Measurements from ENCODE around the gene IQSEC1. TPM values are rescaled to one million over a fixed set of nuclear protein-coding genes. Genes with fewer than 3 reads are reported as not detected.

Gene IQSEC1
- total RNA-seq, 4 donors from 2014 or later, result 13.7 to 59.4 (median 35.5) TPM

DNA sequence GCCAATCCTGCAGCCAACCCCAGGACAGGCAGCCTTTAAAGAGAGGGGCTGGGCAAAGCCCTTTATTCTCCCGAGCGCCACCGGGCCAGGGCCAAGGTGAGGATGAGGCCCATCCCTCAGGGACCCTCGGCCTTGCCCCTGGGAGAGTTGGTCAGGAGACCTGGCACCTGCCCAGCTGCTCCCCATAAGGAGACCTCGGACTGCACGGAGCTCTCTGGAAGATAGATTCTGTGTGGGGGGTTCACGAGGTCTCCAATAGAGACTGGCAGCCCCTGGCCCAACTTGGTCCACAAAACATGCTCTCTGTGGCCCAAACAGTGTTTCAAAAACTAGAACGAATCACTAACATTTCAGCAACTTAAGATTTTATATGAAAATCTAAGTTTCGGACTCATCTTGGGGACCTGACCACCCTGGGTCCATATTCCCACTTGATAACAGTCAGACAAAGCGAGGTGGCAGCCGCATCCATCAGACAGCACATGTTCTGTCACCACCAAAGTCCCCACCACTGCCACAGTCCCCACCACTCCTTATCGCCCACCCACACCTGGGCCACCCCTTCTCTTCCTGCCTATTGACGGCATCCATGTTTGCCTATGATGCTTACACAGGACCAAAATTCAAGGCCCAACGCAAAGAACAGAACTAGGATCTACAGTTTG lies 117.4 kb downstream of the IQSEC1 start:
- peak overlapping the region in 3 of 4 donors; percentile 23 to 51 (median 49) for H3K27ac ChIP-seq
- no peak for DNase-seq
- H3K36me3 ChIP-seq, result no peaks in the 10 kb centered on the region
- no peak for TF ChIP-seq POLR2A (IDR thresholded peaks at IDR 0.05)
- TF ChIP-seq, protein P1, sequence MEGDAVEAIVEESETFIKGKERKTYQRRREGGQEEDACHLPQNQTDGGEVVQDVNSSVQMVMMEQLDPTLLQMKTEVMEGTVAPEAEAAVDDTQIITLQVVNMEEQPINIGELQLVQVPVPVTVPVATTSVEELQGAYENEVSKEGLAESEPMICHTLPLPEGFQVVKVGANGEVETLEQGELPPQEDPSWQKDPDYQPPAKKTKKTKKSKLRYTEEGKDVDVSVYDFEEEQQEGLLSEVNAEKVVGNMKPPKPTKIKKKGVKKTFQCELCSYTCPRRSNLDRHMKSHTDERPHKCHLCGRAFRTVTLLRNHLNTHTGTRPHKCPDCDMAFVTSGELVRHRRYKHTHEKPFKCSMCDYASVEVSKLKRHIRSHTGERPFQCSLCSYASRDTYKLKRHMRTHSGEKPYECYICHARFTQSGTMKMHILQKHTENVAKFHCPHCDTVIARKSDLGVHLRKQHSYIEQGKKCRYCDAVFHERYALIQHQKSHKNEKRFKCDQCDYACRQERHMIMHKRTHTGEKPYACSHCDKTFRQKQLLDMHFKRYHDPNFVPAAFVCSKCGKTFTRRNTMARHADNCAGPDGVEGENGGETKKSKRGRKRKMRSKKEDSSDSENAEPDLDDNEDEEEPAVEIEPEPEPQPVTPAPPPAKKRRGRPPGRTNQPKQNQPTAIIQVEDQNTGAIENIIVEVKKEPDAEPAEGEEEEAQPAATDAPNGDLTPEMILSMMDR (IDR thresholded peaks at IDR 0.05), result no peak
- H3K4me3 ChIP-seq, result no peak overlapping the region
- no peaks in the 10 kb centered on the region for H3K27me3 ChIP-seq
- peaks cover 0 to 47% (median 16%) of the 10 kb centered on the region in 4 donors for H3K4me1 ChIP-seq
- H3K9me3 ChIP-seq, result no peaks in the 10 kb centered on the region

DNA sequence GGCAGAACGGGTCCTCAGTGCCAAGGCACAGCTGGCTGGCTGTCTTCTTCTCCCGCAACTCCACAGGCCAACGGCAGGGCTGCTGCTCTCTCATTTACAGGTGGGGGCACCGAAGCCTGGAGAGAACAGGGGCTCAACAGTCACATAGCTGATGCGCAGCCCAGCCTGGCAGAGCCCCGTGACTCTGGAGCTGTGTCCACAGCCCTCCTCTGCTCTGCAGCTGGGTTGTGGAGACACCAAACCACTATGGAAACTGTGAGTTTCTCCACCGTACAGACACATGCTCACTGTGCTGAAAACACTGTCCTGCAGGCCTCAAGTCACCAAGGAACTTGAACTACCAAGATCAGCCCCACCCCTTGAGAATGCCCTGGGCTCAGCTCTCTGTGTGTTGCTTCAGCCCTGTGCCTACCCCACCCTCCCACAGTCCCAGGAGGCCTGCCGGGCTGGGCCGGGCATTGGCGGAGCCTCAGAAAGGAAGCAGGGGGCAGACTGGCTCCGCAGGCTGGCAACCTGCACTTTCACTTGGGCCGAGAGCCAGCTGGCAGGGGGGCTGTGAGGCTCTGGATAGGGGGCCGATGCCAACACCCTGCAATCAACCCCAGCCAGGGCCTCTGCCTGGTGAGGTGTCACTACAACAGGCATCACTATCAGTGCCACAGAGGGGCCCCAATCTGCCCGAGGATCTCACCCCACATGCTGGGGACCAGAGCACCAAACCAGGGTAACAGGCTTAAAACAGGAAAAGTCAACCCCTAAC lies 118.2 kb downstream of the IQSEC1 start:
- no peak overlapping the region for H3K4me3 ChIP-seq
- H3K4me1 ChIP-seq, result peaks cover 0 to 40% (median 16%) of the 10 kb centered on the region in 4 donors
- no peaks in the 10 kb centered on the region for H3K27me3 ChIP-seq
- H3K27ac ChIP-seq, result peak overlapping the region in 3 of 4 donors; percentile 23 to 51 (median 49)
- peak; percentile 70 to 88 (median 78) for DNase-seq
- H3K9me3 ChIP-seq, result no peaks in the 10 kb centered on the region
- TF ChIP-seq, protein P1 (IDR thresholded peaks at IDR 0.05), result peak in 2 of 6 experiments; percentile 10 to 37
- no peak for TF ChIP-seq POLR2A (IDR thresholded peaks at IDR 0.05)
- H3K36me3 ChIP-seq, result no peaks in the 10 kb centered on the region

DNA sequence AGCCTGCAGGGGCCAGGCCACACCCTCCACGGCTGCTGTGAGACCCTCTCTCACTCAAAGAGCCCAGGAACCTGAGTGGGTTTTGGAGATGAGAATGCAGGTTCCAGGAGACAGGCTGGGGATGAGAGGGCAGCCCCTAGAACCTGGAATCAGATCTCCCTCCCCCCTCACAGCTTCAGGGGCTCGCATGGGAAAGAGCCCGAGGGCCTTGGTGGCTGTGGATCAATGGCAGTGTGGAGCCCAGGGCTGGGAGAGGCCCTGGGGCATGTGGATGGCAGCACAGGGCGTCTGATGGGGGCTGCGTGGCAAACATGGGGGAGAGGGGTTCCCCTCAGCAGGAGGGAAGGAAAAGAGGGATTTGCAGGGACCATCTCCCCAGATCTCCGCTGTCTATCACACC lies 119.0 kb downstream of the IQSEC1 start:
- H3K4me3 ChIP-seq, result no peak overlapping the region
- H3K9me3 ChIP-seq, result no peaks in the 10 kb centered on the region
- H3K4me1 ChIP-seq, result peaks cover 0 to 41% (median 23%) of the 10 kb centered on the region in 4 donors
- no peak for DNase-seq
- H3K27me3 ChIP-seq, result no peaks in the 10 kb centered on the region
- no peak for TF ChIP-seq POLR2A (IDR thresholded peaks at IDR 0.05)
- TF ChIP-seq, protein P1 (IDR thresholded peaks at IDR 0.05), result no peak
- H3K27ac ChIP-seq, result peak overlapping the region in 1 of 4 donors; percentile 19
- H3K36me3 ChIP-seq, result no peaks in the 10 kb centered on the region

DNA sequence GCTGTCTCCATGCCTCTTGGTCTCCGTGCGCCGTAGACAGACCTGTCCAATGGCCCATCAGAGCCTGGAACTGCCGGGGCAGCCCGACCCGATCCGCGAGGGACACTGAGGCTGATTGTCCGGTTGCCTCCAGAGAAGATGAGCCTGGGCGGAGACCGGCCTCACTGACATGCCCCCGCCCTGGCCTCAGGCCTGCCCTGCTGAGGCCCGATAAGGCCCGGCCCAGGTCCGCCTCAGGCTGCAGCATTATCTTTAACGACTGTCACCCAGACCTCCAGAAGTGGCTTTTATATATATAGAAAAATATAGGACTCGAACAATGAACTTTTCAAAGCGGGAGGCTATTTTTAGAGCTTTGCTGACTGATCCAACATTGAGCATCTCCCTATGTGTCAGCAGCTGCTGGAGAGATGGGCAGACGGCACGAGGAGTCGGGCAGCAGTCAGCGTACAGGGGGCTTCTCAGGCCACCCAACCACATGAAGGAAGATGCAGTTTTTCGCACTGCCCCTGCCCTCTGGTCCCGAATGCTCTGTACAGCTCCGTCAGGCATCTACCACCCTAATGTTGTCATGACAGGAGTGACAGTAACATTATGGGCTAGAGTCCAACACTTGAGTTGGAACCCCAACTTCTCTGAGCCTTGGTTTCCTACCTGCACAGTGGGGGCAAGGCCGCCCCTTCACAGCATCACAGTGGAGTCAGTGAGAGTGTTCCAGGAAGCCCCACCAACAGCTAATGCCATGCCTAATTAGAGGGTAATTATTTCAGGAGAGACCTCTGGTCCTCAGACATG lies 119.8 kb downstream of the IQSEC1 start:
- H3K27me3 ChIP-seq, result no peaks in the 10 kb centered on the region
- H3K27ac ChIP-seq, result peak overlapping the region in 1 of 4 donors; percentile 19
- H3K36me3 ChIP-seq, result no peaks in the 10 kb centered on the region
- peaks cover 0 to 49% (median 25%) of the 10 kb centered on the region in 4 donors for H3K4me1 ChIP-seq
- H3K4me3 ChIP-seq, result no peak overlapping the region
- DNase-seq, result no peak
- H3K9me3 ChIP-seq, result no peaks in the 10 kb centered on the region
- TF ChIP-seq, protein P1 (IDR thresholded peaks at IDR 0.05), result no peak
- no peak for TF ChIP-seq POLR2A (IDR thresholded peaks at IDR 0.05)

DNA sequence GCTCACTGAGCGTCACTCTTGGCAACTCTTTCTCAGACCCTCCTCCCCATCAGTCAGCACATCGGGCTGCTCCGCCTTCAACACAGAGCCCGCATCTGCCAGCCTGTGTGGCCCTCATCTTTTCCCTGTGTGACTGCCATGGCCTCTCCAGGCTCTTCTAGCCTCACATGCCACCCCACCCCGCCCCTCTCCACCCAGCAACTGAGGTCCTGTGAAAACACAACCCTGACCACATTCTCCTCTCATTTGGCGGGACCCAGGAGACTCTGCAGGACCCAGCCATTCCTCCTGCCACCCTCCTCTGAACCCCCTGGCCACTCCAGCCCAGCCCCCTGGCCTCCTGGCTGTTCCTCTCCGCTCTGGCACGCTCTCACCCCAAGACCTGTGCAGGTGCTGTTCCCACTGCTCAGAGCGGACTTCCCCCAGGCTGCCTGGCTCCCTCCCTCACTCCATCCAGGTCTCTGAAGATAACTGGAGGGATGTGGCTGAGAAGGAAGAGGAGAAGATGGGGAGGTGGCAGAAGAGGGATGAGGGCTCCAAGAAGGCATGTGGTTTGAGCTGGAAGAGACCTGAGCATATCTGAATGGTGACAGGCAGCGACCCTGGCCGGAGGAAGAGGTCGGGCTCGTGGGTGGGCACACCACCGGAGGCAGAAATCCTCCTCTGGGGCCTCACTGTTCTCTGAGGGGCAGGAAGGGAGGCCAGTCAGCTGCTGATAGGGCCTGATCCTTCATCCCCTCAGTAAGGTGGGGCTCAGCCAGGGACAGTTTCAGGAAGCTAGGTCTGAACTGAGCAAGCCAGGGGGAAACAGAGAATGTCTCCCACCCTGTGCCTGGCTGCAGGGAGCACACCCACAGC lies 120.7 kb downstream of the IQSEC1 start:
- Histone ChIP-seq H3K9me3 (no peaks in the 10 kb centered on the region), H3K4me1 (peaks cover 0 to 52% (median 24%) of the 10 kb centered on the region in 4 donors), H3K4me3 (no peak overlapping the region), H3K27ac (no peak overlapping the region), H3K27me3 (no peaks in the 10 kb centered on the region), H3K36me3 (no peaks in the 10 kb centered on the region)
- no peak for DNase-seq
- no peak for TF ChIP-seq POLR2A (IDR thresholded peaks at IDR 0.05)
- TF ChIP-seq, protein P1 (IDR thresholded peaks at IDR 0.05), result no peak

All from Peyer's patch (tissue), 4 donors.